Occipital lobe (tissue), 2 donors: Measurements from ENCODE around the gene SLC35A1. TPM values are rescaled to one million over a fixed set of nuclear protein-coding genes. Genes with fewer than 3 reads are reported as not detected.
"Not testable (repeated sequence)": the region's sequence is repeated elsewhere in the genome, so short reads cannot be mapped to it uniquely, and the experiment has no call there.

Experiments
- DNase-seq: peaks from one replicate; lab custom pipeline; 2025; lab: John Stamatoyannopoulos, UW
- total RNA-seq: library from RNA; depleted of rRNA; stranded (reverse); fragments of >200 nt; gene quantifications from one replicate; pipeline ENCODE4 v1.2.3, GENCODE V29; 2014

Gene SLC35A1, protein sequence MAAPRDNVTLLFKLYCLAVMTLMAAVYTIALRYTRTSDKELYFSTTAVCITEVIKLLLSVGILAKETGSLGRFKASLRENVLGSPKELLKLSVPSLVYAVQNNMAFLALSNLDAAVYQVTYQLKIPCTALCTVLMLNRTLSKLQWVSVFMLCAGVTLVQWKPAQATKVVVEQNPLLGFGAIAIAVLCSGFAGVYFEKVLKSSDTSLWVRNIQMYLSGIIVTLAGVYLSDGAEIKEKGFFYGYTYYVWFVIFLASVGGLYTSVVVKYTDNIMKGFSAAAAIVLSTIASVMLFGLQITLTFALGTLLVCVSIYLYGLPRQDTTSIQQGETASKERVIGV
- total RNA-seq = 27.1 TPM

DNA sequence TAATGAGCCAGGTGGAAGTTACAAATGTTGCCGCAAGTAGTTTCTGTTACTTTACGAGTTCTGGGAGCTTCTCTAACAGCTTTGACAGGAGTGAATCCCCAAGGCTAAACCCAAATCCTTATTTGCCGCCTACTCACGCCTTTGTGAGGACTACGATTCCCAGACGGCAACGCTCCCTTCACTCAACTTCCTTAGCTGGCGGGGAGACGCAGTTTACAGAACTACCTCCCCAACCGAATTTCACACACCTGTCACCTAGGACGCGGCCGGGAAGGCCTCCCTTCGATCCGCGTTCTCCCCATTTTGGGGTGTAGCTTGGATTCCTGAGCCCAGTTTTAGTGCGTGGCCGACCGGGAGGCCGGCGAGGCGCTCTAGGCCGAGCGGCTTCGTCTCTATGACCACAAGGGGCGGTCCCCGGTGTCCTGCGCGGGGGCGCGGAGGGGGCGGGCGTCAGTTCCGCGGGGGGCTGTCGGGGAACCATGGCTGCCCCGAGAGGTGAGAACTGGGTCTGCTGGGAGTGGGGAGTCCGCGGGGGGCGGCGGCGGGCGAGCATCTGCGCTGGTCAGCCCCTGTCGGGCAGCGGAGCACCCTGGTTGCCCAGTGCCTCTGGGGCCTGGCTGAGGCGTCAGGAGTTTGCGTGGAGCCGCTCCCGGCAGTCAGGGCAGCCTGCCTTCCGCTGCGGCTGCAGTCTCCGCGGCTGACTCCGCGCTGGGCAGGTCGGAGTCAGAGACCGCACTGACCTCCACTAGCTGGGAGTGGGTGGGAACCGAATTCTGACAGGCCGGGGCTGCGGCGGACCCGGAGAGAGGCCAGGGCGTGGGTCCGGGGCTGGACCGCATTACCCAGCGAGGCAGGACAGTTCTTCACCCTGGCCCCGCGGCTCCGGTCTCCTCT, at the start of gene SLC35A1:
TSS of gene SLC35A1 (plus strand) at position 450 of the 894 bp plus-strand sequence. CDS start at position 480, 30 bp downstream.
- DNase-seq = peak; percentile 90

DNA sequence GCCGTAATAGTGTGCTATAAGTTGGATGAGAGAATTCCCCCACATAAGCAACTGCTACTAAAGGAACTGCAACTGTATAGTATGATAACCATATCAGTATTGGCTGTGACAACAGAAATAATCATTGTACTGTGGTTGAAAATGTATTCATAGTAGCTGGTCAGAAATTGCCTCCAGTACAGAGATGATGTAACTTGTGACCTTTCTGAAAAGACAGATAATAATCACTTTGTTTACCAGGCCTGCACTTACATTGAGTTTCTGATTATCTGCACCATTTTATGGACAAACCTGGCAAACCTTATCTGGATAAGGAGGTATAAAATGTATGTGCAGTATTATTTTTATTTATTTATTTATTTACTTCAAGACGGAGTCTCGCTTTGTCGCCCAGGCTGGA, 46.0 kb upstream of the SLC35A1 start:
- no peak for DNase-seq

DNA sequence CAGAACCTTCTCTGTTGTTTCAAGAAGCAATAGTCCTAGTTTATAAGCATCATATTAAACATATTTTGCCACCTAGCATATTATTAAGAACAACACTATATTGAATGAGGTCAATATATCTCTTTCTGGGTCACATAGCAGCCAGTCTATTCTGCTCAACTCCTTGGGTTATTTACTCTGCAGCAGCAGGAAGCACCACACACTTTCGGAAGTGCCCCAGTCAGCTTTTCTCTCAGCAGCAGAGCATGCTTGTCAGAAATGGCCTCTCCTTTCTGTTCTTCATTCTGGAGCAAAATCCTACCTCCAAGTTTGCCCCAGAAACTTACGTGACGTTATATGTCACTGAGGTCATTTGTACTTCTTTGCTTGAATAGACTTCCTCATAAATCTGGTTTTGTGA, 42.3 kb upstream of the SLC35A1 start:
- DNase-seq = no peak

DNA sequence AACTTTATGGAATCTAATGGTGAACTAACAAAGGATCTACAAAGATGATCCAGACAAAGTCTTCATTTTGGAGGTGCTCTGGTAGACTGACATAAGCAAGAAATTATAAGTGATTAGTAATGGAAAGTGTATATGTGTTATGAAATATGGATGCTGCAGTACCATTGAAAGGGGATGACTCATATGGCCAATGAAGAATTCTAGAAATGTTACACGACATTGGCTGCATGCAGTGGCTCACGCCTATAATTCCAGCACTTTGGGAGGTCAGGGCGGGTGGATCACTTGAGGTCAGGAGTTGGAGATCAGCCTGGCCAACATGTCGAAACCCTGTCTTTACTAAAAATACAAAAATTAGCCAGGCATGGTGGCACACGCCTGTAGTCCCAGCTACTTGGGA, 41.5 kb upstream of the SLC35A1 start:
- DNase-seq = no peak

DNA sequence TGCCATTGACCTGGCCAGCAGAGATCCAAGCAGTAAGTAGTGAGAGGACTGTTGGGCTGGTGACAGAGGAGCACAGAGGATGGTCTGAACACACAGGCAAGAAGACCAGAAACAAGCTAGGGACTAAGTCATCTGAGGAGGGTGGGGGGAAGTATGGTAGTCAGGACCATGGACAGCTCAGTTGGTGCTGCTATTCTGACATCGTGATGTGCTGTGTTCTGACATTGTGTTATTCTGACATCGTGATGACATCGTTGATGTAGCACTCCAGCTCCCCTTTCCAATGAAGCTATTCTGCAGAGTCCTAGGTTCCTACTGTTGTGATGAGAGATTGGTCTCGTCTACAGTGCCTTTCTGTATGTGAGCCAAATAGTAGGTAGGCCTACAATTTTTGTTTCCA, 36.3 kb upstream of the SLC35A1 start:
- DNase-seq = no peak

DNA sequence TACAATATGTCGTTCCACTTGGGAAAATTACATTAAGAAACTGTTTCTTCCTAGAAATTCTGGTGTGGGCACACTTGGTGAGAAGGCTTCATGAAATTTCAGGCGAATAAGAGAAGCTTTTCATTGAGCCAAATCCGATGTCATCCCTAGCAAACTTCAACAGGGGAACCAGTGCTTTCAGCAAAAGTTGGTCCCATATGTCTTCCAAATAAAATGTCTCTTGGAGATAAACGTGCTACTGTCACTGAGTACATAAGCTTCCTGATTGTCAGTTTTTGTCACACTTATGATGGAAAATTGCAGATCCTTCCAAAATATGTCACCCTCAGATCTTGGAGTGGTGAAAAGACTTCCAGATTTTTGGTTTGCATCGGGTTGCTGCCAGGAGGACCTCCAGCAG, 31.1 kb upstream of the SLC35A1 start:
- DNase-seq = no peak

DNA sequence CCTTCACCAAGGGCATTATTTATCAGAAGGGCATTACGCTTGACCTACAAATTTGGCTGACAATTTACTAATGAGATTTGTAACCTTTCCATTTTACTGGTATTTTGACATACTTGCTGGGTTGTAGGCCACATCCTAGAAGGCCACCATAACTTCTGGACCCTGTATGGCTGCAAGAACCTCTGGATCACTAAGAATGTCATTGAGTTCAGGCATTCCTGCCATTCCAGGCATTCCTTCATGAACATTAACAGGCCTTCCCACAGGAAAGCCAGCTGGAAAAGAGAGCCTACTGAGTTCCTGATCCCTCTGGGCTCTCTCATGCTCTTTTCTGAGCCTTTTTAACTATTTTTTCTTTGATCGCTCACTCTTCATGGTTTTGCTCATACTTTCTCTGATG, 28.4 kb upstream of the SLC35A1 start:
- no peak for DNase-seq

DNA sequence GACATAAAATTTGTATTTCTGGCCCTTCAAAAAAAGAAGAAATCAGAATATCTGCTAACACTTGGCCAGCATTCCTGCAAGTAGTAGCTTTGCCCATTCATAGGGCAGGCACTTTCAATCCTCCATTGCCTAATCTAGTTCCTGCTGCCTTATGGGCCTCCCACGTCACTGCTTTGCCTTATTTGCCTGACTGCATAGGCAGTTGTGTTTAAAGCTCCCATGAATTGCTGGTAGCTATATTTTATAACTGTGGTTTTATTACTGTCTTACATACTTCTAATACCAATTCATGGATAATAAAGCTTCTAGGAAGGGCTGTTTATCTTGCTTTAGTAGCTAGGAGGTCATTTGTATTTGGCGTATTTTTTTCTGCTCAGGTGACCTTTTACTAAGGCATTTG, 7.7 kb upstream of the SLC35A1 start:
- no peak for DNase-seq

DNA sequence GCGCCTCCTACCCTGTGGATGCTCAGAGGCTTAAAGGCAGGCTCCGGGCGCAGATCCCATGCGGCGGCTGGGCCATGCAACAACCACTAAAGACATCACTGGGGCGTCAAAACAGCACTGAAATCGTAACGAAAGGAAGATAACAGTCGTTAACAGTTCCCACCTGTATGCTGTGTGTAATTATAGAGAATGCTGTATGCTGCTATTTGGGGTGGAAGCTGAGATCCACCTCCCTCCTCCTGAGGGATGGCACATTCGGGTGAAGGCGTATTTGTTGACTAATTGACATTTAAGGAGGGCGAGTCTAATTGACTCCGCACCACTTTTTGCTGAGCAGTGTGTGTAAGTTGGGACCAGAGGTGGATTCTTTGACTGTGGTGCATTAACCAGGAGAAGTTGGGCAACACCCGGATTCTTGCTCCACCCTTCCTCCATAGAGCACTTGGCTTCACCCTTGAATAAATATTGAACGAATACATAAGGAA, 687 bp downstream of the SLC35A1 start:
- peak; percentile 13 for DNase-seq

DNA sequence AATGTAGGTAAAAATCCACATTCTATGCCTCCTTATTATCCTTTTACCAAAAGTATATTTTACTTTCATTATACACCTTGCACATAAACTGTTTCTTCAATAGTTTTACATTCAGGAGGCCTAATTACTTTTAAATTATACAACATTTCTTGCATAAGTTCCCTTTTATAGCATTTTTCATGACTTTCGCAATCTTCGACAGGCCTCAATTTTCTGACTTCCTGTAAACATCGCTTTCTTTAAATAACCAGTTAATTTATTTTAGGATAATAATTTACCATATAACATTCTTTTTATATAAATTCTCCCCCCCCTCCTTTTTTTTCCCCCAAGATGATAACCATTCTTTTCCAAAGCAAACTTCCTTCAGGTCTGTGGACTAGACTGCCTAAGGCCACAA, 9.2 kb downstream of the SLC35A1 start:
- DNase-seq = no peak

DNA sequence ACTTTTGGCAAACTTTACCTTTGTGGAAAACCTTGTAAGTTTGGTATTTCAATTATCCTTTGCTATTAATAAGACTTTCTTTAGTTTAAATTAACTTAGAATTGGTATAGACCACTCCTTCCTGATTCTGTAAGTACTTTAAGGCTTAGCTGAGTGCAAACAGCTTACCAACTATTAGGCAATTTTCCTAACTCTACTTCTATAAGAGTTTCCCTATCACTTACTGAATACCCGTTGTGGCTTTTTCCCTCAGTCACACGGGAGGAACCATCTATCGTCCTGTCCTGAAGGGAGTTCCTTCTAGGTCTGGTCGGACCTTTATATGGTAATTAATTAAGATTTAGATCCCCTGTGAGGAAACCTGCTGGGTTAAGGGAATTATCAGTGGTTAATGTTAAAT, 9.6 kb downstream of the SLC35A1 start:
- no peak for DNase-seq

DNA sequence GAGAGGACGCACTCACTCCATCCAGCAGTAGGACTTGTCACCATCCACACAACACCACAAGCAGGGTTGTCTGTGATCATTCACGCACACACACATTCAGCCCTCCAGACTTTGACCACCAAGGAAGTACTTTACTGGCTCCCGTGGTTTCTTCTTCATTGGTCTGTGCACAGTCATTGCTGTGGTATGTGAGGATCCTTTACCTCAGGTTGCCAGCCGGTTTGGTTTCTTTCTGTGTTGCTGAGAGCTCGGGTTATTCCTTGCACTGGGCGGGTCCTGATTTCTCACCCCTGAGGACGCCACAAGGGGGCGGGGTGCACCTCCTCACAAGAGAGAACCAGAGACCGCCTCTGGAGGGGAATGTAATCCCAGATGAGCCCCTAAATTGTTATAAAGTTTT, 11.2 kb downstream of the SLC35A1 start:
- no peak for DNase-seq

DNA sequence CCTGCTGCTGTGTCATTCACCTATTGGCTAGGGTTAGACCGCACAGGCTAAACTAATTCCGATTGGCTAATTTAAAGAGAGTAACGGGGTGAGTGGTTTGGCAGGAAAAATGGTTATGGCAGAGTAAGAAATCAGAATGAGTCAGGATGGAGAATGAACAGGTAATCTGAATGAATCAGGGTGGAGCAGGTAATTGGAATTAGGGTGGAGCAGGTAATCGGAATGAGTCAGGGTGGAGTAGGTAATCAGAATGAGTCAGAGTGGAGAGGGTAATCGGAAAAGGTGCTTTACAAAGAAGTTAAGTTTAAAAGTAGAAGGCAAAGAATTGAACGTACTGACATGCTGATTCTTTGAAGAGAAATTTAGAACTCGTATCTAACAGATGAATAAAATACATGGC, 11.7 kb downstream of the SLC35A1 start:
- DNase-seq = no peak

DNA sequence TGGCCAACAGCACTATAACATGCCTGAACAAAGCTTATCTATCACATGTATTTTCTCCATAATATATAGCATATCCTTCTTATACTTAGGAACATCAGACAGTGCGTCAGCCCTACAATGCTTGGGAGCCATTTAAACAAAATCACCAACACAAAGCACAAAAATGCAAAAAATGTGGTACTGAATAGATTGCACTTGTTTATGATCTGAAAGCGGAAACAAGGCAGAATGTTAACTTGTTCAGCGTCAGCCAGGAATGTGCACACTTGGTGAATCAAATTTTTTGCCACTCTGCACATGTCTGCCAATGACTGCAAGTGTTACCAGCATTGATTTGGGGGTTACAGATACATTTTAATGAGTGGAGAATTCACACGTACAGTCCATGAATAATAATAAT, 14.8 kb downstream of the SLC35A1 start:
- DNase-seq = no peak

DNA sequence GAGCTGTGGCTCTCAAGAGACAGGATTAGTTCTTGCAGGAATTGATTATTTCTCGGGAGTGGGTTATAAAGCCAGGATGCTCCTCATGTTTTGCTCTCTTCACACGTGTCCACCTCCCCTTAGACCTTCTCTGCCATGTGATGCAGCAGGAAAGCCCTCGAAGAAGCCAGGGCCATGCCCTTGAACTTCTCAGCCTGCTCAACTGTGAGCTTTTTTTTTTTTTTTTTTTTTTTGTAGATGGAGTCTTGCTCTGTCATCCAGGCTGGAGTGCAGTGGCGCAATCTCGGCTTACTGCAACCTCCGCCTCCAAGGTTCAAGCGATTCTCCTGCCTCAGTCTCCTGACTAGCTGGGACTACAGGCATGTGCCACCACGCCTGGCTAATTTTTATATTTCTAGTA, 16.6 kb downstream of the SLC35A1 start:
- DNase-seq = not testable (repeated sequence)

DNA sequence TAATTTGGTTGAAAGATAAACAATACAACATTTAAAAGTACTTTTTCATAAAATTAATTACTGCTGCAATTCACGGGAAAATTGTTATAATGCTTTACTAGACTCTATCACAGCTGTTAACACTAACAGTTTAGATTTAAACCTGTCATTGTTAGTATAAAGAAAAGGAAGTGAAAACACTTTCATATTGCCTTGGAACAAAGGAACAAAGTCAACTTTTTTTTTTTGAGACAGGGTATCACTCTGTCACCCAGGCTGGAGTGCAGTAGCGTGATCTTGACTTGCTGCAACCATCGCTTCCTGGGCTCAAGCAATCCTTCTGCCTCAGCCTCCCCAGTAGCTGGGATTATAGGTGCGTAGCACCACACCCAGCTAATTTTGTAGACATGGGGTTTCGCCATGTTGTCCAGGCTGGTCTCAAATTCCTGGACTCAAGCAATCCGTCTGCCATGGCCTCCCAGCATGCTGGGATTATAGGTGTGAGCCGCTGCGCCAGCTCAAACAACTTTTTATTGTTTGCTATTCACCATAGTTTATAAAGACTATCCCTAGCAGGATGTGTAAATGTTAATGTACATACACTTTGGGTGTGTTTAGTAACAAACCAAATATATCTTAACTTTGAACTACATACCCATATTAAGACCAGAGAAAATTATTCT, 22.1 kb downstream of the SLC35A1 start:
- no peak for DNase-seq

DNA sequence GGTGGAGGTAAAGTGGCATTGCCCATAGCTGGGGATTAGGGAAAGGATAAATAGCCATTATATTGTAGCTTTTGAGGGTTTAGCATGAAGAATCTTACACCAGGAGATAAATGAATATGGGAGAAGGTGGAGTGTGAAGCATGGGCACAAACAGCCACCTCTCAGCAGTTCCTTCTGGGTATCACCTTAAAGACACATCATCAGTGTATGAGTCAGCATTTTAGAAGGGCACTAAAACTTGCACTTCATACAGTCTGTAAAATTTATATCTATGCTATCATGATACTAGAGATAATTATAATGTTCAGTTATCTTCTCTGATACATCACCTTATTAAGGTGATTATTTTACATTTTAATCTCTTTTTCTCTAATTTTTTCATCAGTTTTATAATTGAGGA, 25.3 kb downstream of the SLC35A1 start:
- DNase-seq = no peak

DNA sequence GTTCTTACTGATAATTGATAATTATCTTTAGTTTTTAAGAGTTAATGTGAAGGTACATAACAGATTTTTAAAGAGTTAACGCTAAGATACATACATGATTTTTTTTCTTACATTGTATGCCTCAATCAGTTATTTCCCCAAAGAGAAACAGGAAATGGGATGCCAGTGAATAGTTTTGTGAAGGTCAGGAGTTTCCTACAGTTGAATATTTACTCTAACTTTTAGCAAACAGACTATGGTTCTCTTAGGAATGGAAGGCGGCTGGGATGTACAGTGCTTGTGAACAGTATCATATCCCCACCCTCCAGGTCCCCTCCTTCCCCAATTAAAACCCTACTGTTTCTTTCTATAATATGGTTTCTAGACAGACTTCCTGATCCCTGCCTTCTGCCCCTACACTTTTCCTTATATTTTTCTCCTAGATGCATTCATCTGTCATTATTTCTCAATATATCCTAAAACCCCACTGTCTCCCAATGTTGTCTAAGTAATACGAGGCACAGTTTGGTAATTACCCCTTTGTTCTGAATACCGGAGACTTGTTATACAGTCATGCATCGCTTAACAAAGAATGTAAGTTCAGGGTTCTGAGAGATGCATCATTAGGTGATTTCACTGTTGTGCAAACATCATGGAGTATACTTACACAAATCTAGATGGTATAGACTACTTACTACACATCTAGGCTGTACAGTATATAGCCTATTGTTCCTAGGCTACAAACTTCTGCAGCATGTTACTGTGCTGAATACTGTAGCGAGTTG, 29.2 kb downstream of the SLC35A1 start:
- DNase-seq = no peak

DNA sequence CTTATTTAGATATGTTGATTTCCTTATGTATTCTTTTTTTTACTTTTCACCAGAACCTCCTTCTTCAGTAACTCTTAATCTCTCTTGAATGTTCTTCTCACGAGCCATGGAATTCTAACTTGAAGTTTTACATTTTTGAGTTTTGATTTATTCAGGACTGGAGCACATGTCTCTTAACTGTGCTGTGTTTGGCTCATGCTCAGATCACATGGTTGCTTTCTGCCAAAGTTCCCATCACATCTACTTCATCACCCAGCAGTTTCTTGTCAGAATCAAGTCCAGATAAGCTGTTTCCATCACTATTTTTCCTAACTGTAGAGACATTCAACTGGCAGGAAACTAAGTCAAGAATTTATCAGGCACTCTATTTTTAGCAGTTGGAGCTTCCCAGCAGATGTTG, 31.7 kb downstream of the SLC35A1 start:
- no peak for DNase-seq

DNA sequence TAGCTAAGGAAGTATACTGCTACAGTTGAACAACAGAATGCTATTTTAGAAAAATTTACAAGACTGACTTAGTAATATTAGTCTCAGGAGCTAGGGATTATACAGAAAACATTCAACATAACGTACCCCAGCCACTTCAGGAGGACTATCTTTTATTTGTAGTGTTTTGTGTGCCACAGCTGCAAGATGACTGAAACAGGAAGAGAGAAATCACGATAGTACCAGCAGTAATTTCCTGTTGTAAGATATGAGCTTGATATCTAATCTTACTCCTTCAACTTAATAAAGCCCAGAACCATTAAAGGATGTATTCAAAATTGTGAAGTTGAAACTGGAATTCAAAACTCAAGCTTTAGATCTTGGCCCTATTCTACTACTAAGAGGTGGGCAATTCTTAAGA, 42.1 kb downstream of the SLC35A1 start:
- DNase-seq = no peak

DNA sequence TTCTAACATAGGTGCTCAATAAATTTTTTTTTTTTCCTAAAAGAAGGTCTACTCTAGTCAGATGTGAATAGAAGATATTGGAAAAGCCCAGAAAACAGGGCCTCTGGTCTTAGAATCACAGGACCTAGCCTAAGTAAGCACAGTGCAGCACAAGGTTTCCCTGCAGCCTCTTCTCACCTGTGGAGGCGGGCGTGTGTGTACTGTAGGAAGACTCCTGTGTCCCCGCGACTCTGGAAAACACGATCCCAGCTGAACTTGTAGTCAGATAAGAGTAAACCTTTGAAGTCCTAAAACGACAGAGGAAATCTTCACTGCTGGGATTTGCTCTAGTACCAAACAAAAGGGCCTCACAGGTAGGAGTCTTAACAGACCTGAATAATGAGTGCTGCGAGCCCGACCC, 45.7 kb downstream of the SLC35A1 start:
- DNase-seq = no peak
